Muscle layer of colon (tissue), 2 donors: ENCODE data around the gene TKT.
"Not testable (repeated sequence)": the region's sequence is repeated elsewhere in the genome, so short reads cannot be mapped to it uniquely, and the experiment has no call there.

Experiments
- H3K27ac ChIP-seq: one replicate; pipeline ENCODE4 v1.7.0; 2013; ENCODE audit warnings: low read depth, mild to moderate bottlenecking, low read length, moderate library complexity
- H3K27me3 ChIP-seq, 2 donors: one replicate each; pipeline ENCODE4 v1.7.0; 2013; ENCODE audit warnings: low read length in 2 of 2, mild to moderate bottlenecking in 2 of 2; ENCODE audit not compliant: insufficient read depth in 2 of 2, control insufficient read depth in 1 of 2
- H3K36me3 ChIP-seq: one replicate; pipeline ENCODE4 v1.7.0; 2013; ENCODE audit warnings: mild to moderate bottlenecking, low read length; ENCODE audit not compliant: insufficient read depth
- H3K4me1 ChIP-seq: one replicate; pipeline ENCODE4 v1.7.0; 2013; ENCODE audit warnings: mild to moderate bottlenecking, low read length; ENCODE audit not compliant: insufficient read depth
- H3K4me3 ChIP-seq, 2 donors: one replicate each; pipeline ENCODE4 v1.7.0; 2013; ENCODE audit warnings: low read length in 2 of 2, low read depth in 1 of 2, mild to moderate bottlenecking in 1 of 2, moderate library complexity in 1 of 2
- H3K9ac ChIP-seq: one replicate; pipeline ENCODE4 v1.7.0; 2013; ENCODE audit warnings: low read length
- H3K9me3 ChIP-seq: one replicate; pipeline ENCODE4 v1.7.0; 2013; ENCODE audit warnings: mild to moderate bottlenecking, low read length
- donor health status: abdominal sarcoma.
- donor health status: Adenocarcinoma of cecum.

TKT gene

DNA sequence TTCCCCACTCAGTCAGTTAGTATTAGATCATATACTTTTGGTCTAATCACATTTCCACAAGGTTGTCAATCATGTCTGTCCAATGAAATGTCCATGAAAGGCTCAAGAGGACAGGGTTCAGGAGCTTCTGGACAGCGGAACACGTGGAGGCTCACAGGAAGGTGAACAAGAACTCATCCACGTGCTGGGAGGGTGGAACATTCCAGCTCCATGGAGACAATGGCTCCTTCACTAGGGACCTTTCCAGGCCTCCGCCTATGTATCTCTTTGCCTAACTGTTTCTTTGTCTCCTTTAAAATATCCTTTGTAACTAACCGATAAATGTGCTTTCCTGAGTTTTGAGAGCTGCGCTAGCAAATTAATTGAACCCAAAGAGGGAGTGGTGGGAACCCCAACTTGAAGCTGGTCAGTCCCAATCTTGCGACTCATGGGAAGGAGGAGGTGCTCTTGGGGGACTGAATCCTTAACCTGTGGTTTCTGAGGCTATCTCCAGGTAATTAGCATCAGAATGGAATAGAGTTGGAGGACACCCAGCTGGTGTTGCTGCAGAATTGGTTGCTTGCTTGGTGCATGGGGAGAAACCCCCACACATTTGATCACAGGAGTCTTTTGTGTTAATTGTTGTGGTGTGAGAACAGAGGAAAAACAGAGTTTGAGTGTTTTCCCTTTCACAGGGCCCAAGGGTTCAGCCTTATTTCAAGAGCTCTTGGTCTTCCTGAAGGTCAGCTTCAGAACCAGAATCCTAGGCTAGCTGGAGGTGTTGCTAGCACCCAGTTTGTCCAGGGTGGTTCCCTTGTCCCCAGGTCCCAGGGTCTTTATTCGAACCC is 3.0 kb upstream of the TKT start:
- Histone ChIP-seq H3K9me3 (no peaks in the 10 kb centered on the region), H3K27me3 (no peaks in the 10 kb centered on the region), H3K4me1 (peaks cover 9% of the 10 kb centered on the region), H3K27ac (no peak overlapping the region), H3K4me3 (no peak overlapping the region), H3K9ac (no peak overlapping the region), H3K36me3 (no peaks in the 10 kb centered on the region)

DNA sequence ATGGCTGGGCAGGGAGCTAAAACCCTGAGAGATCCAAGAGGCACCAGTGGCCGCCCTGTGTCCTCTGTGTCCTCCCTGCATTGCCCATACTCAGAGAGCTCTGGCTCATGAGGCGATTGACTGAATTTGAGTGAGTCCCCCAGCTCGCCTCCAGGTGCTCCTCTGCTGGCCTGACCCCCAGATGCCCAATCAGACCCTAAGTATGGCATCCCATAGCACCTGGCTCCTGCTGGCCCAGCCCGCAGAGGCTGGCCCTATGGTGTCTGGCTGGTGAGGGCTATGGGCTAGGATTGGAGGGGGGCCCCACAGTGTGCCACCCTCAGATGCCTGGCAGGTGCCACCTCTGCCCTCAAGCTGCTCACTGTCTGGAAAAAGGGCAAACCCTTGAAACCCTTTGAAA is 1.6 kb upstream of the TKT start:
- no peaks in the 10 kb centered on the region for H3K36me3 ChIP-seq
- H3K9ac ChIP-seq: no peak overlapping the region
- no peaks in the 10 kb centered on the region for H3K9me3 ChIP-seq
- no peaks in the 10 kb centered on the region for H3K27me3 ChIP-seq
- H3K4me3 ChIP-seq: no peak overlapping the region
- H3K4me1 ChIP-seq: peaks cover 13% of the 10 kb centered on the region
- no peak overlapping the region for H3K27ac ChIP-seq

DNA sequence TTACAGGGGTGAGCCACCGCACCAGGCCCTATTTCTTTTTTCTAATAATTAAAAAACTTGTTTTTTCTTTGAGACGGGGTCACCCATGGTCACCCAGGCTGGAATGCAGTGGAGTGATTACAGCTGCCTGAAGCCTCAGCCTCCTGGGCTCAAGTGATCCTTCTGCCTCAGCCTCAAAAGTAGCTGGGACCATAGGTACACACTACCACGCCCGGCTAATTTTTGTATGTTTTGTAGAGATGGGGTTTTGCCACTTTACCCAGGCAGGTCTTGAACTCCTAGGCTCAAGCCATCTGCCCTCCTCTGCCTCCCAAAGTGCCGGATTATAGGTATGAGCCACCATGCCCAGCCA is 858 bp upstream of the TKT start:
- H3K9me3 ChIP-seq: no peaks in the 10 kb centered on the region
- H3K36me3 ChIP-seq: no peaks in the 10 kb centered on the region
- no peak overlapping the region for H3K27ac ChIP-seq
- H3K4me1 ChIP-seq: peaks cover 21% of the 10 kb centered on the region
- no peaks in the 10 kb centered on the region for H3K27me3 ChIP-seq
- H3K9ac ChIP-seq: no peak overlapping the region
- H3K4me3 ChIP-seq: no peak overlapping the region

DNA sequence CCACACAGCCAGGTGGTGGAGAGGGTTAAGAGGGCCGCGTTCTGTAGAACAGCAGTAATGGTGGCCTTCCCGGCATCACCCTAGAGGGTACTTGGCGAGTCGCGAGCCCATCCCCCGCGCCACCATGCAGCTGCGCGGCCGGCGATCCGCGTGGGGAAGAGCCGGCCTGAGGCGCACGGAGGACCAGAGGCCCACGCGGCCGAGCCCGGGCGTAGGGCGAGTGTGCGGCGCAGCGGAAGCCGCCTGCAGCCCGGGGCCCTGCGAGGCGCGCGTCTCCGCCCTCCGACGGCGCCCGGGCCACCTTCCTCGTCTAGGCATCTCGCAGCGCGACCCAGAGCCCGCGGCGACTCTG is 423 bp downstream of the TKT start:
- H3K9ac ChIP-seq: peak overlapping the region; percentile 78
- H3K4me3 ChIP-seq: peak overlapping the region; percentile 67 to 94
- H3K36me3 ChIP-seq: no peaks in the 10 kb centered on the region
- H3K9me3 ChIP-seq: no peaks in the 10 kb centered on the region
- no peaks in the 10 kb centered on the region for H3K27me3 ChIP-seq
- peak overlapping the region; percentile 94 for H3K27ac ChIP-seq
- H3K4me1 ChIP-seq: peaks cover 34% of the 10 kb centered on the region

DNA sequence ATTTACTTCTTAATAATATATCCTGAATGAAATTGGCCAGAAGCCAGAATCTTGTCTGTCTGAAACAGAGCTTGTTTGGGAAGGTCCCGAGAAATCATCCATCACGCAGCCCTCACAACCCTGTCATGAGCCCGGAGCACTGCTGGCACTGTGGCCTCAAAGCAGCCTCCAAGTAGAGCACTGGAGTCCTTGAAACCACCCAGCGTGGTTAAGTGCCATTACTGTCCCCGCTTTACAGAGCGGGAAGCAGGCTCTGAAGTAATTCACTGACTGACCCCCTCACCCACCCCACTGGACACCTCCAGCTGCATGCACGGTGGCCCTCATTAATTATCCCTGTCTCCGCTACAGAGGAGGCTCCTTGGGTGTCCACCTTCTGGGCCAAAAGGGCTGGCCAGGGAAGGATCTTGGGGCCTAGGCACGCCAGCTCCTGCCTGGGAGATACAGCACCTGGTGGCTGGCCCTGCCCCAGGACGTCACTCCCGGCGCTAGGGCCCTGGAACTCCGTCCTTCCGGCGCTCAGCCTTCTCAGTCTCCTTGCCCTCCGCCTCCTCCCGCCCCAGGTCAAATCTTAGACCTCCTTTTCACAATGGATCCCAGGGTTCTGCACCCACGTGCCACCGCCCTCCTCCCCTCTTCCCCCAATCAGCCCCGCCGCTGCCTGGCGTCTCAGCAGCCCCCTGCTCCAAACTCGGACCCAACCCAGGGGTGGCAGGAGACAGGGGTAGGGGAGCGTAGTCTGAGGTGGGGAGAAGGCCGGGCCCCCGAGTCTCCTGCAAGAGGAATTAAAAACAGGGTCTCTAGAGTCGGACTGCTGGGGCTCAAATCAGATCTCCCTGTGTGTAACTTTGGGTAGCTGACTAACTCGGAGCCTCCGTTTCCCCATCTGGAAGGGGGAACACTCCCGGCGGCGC is 1.1 kb downstream of the TKT start:
- Histone ChIP-seq H3K4me3 (peak overlapping the region; percentile 67 to 94), H3K27ac (peak overlapping the region; percentile 94), H3K4me1 (peaks cover 40% of the 10 kb centered on the region), H3K36me3 (no peaks in the 10 kb centered on the region), H3K9me3 (no peaks in the 10 kb centered on the region), H3K27me3 (no peaks in the 10 kb centered on the region), H3K9ac (peak overlapping the region; percentile 78)

DNA sequence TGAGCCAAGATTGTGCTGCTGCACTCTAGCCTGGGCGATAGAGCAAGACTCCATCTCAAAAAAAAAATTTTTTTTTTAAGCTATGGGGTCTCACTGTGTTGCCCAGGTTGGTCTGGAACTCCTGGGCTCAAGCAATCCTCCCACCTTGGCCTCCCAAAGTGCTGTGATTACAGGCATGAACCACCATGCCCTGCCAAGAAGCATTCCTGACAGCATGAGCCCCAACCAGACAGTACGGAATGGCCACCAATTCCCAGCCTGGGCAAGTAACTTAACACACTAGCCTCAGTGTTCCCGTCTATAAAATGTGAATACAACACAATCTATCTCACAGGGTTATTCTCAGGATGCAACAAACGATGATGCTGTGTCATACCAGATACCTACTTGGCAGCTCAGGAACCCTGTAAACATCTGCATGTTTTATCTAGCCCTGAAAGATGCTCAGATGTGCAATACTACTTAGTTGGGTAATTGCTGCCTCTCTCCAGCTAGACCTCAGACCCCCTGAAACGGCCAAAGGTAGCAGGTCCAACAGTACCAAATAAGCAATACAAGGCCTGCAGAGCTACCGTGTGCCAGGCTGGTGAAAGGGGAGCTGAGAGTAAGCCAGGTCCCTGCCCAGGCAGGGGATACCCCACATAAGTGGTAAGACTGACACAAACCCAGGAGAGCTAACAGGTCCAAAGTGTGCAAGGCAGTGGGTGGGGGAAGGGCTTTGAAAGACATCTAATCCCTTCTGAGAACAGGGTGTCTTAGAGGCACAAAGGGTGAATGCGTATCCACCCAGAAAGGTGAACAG is 1.9 kb downstream of the TKT start:
- Histone ChIP-seq H3K27ac (peak overlapping the region; percentile 94), H3K9ac (peak overlapping the region; percentile 78), H3K27me3 (no peaks in the 10 kb centered on the region), H3K36me3 (no peaks in the 10 kb centered on the region), H3K9me3 (no peaks in the 10 kb centered on the region), H3K4me1 (peaks cover 46% of the 10 kb centered on the region), H3K4me3 (peak overlapping the region; percentile 15 to 94)

DNA sequence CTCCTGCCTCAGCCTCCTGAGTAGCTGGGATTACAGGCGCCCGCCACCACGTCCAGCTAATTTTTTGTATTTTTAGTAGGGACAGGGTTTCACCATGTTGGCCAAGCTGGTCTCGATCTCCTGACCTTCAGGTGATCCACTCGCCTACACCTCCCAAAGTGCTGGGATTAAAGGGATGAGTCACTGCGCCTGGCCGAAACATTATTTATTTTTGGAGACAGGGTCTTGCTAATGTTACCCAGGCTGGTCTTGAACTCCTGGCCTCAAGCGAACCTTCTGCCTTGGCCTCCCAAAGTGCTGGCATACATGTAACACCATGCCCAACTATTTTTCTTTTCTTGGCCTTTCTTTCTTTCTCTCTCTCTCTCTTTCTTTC is 2.9 kb downstream of the TKT start:
- H3K27ac ChIP-seq, H3K4me3 ChIP-seq, H3K36me3 ChIP-seq, H3K9ac ChIP-seq, H3K27me3 ChIP-seq, H3K9me3 ChIP-seq: not testable (repeated sequence)
- peaks cover 51% of the 10 kb centered on the region for H3K4me1 ChIP-seq

DNA sequence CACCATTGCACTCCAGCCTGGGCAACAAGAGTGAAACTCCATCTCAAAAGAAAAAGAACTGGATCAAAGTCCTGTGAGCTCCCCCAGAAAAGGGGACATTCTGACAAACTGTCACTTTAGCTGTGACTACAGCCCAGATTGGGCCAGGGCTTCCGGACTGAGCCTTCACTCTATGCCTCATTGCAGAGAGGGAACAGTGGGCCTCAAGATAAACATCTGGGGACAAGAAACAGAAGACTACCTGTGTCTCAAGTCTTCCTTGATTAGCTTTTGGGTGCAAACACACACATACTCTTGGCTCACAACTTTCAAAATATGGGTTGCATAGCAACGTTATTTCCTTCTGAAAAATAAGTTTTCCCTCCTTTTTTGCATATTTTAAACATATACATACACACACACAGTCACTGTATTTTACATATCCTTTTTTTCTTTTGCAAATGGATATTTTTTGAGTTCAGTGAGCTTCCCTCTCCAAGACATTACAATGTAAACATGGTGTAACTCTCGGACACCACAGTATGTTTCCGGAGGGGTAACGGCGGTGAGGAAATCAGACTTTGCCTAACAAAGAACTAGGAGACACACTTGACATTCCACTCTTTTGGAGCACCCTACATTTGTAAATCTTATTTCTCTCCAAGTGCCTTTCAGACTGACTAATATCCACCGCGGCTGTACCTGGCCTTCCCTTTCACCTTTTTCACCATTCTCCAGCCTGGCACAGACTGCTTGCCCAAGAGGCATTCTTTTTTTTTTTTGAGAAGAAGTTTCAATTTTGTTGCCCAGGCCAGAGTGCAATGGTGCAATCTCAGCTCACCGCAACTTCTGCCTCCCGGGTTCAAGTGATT is 3.5 kb downstream of the TKT start:
- Histone ChIP-seq H3K27ac (no peak overlapping the region), H3K4me3 (no peak overlapping the region), H3K9ac (no peak overlapping the region), H3K27me3 (no peaks in the 10 kb centered on the region), H3K4me1 (peaks cover 56% of the 10 kb centered on the region), H3K36me3 (no peaks in the 10 kb centered on the region), H3K9me3 (no peaks in the 10 kb centered on the region)

DNA sequence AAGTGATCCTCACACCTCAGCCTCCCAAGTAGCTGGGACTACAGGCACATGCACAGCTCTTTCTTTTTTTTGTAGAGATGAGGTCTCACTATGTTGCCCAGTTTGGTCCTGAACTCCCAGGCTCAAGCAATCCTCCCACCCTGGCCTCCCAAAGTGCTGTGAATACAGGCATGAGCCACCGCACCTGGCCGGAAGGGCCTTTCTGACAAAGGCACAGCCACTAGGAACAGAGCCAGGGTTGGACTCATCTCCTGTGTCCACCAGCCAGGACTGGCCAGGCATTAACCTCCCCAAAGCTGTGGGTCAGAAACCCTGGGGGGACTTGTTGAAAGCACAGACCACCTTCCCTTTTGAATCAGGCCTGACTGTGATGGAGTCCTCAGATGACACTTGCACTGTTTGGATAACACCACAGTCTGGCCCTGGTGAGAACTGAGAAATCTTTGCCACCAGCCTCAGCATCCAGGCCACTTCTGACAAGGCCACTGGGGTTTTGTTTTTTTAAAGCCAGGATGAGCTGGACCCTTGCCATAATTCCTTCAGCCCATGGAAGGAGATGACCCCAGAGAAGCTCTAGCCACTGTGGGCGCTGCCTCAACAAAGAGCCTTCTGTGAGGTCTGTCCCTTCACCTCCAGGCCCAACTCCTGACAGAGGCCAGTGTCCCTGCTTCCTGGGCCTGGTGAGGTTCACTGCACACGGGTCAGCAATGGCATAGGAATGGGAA is 4.8 kb downstream of the TKT start:
- H3K27me3 ChIP-seq: no peaks in the 10 kb centered on the region
- H3K9me3 ChIP-seq: no peaks in the 10 kb centered on the region
- H3K9ac ChIP-seq: no peak overlapping the region
- H3K4me1 ChIP-seq: peaks cover 52% of the 10 kb centered on the region
- H3K27ac ChIP-seq: no peak overlapping the region
- no peaks in the 10 kb centered on the region for H3K36me3 ChIP-seq
- no peak overlapping the region for H3K4me3 ChIP-seq

DNA sequence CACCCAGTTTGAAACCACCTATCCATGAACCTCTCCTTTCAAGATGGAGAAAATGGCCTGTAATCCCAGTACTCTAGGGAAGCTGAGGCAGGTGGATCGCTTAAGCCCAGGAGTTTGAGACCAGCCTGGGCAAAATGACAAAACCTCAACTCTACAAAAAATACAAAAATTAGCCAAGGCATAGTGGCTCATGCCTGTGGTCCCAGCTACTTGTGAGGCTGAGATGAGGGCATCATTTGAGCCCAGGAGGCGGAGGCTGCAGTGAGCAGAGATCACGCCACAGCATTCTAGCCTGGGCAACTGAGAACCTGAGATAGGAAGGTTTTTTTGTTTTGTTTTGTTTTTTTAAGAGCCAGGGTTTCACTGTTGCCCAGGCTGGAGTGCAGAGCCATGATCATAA is 5.4 kb downstream of the TKT start:
- Histone ChIP-seq H3K27me3 (no peaks in the 10 kb centered on the region), H3K36me3 (no peaks in the 10 kb centered on the region), H3K27ac (no peak overlapping the region), H3K9ac (no peak overlapping the region), H3K9me3 (no peaks in the 10 kb centered on the region), H3K4me1 (peaks cover 52% of the 10 kb centered on the region), H3K4me3 (no peak overlapping the region)
